Heart left ventricle (tissue), 13 donors: ENCODE measurements around the gene KRTAP5-9.

Source experiments
- CTCF ChIP-seq, 12 donors: fragments of 200-600 bp; sonication (generic) in 4 of 12; IDR thresholded peaks; one replicate each; pipeline versions ENCODE4 v1.5.0 to v1.8.0; 2018 to 2022; ENCODE audit warnings: antibody characterized with exemption in 12 of 12, mild to moderate bottlenecking in 5 of 12
- POLR2A ChIP-seq, 2 donors: fragments of 450-650 bp; IDR thresholded peaks; one replicate each; pipeline ENCODE4 v1.6.1; 2017; ENCODE audit warnings: antibody characterized with exemption in 2 of 2, mild to moderate bottlenecking in 2 of 2, moderate library complexity in 2 of 2
- donor health status: ischemic (EF 13 %, LVEDD 7.1; RV severe dilation, severe dysfunction).
- donor health status: DM: no; HTN: yes; CAD: no.
- donor health status: DM: no; HTN: no; CAD: no.
- donor health status: ischemic (EF 25% LVEDD 6.9; RV normal size, moderate dysfunction).
- donor health status: ischemic (EF 25% LVEDD 5.7; RV mildly dilated, moderate dysfunction).
- donor health status: ischemic (EF 35%, LVEDD 5.7; RV mildly dilated, moderate dysfunction).
- donor health status: nonischemic (EF 11% LVEDD 7.7; RV severe dilation, severe dysfunction).
- donor health status: DM: yes; HTN: yes; CAD: no.
- donor health status: PGD.
- donor health status: ischemic (EF 29% LVEDD 5.4; RV normal size, mild dysfunction).
- donor health status: nonischemic (EF 23%, LVEDD 6.1; RV moderate dilation, normal function).

- TF ChIP-seq CTCF (IDR thresholded peaks at IDR 0.05): no peak
- TF ChIP-seq POLR2A (IDR thresholded peaks at IDR 0.05): no peak
Observed at GRCh38 chr11:71548120-71548519, at the start of gene KRTAP5-9.
